Endothelial cell of umbilical vein (primary cell): ENCODE data around the gene SMTNL1. TPM values are rescaled to one million over a fixed set of nuclear protein-coding genes. Genes with fewer than 3 reads are reported as not detected.

Source experiments
- BruUV-seq: library from RNA; stranded (reverse); fragments of 400-500 nt; replicated peaks from 2 replicates; lab custom pipeline; 2021; lab: Mats Ljungman, UMichigan
- CTCF ChIA-PET: fragments of 300-600, 350-600 bp; sonication (Branson Sonifier 250); formaldehyde crosslinking; loops from one replicate; lab custom pipeline; 2021; ENCODE audit warnings: antibody characterized with exemption, inconsistent platforms; lab: Charles Lee
- POLR2A ChIA-PET: fragments of 300-600, 350-600 bp; sonication (Branson Sonifier 250); formaldehyde crosslinking; loops from one replicate; lab custom pipeline; 2021; ENCODE audit warnings: antibody characterized with exemption, inconsistent platforms; lab: Charles Lee
- DNase-seq: peaks from one replicate; pipeline ENCODE4 v3.0.0-alpha.2; 2011; ENCODE audit warnings: low read depth, low spot score
- FAIRE-seq: peaks from 2 replicates; lab custom pipeline; 2011; peaks lifted over from hg19 to GRCh38; lab: Jason Lieb, UNC
- H2AFZ ChIP-seq: 2 replicates; pipeline ENCODE4 v1.6.0; 2012; ENCODE audit warnings: low read depth, low read length, control low read depth, inconsistent platforms
- H3K27ac ChIP-seq: 2 replicates; pipeline ENCODE4 v1.5.1; 2011; ENCODE audit warnings: low read depth, mild to moderate bottlenecking, control low read depth, low read length, moderate library complexity; ENCODE audit not compliant: insufficient read depth
- H3K27me3 ChIP-seq, 2 experiments: 2 replicates each; pipeline versions ENCODE4 v1.6.0 to v1.6.1; 2011; ENCODE audit warnings: low read length in 2 of 2, mixed read lengths in 1 of 2; ENCODE audit not compliant: control insufficient read depth in 2 of 2, insufficient read depth in 2 of 2
- H3K36me3 ChIP-seq, 2 experiments: 2 replicates in 1 of 2; 3 replicates in 1 of 2; pipeline ENCODE4 v1.5.1; 2011; ENCODE audit warnings: low read length in 2 of 2, mild to moderate bottlenecking in 1 of 2, moderate library complexity in 1 of 2; ENCODE audit not compliant: control insufficient read depth in 2 of 2, insufficient read depth in 2 of 2; ENCODE audit errors: extremely low read depth in 1 of 2
- H3K4me1 ChIP-seq: 3 replicates; pipeline ENCODE4 v1.5.1; 2011; ENCODE audit warnings: mild to moderate bottlenecking, low read length; ENCODE audit not compliant: control insufficient read depth, insufficient read depth; ENCODE audit errors: extremely low read depth
- H3K4me2 ChIP-seq: 2 replicates; pipeline ENCODE4 v1.6.1; 2011; ENCODE audit warnings: low read length, control low read depth, mixed read lengths; ENCODE audit not compliant: insufficient read depth
- H3K4me3 ChIP-seq, 3 experiments: fragments of 200-600 bp in 1 of 3; sonication (generic), shearing (Covaris generic) in 1 of 3; replicated peaks in 1 of 3; 2 replicates each; pipeline ENCODE4 v1.5.1; 2011 to 2016; ENCODE audit warnings: control low read depth in 3 of 3, low read length in 3 of 3, mild to moderate bottlenecking in 2 of 3, inconsistent platforms in 1 of 3, low read depth in 1 of 3, moderate library complexity in 1 of 3; ENCODE audit not compliant: insufficient read depth in 1 of 3
- H3K79me2 ChIP-seq: 2 replicates; pipeline ENCODE4 v1.6.0; 2012; ENCODE audit warnings: low read length, inconsistent platforms; ENCODE audit not compliant: control insufficient read depth, insufficient read depth
- H3K9ac ChIP-seq: replicated peaks from 2 replicates; pipeline ENCODE3; 2011; ENCODE audit warnings: low read length, control low read depth; ENCODE audit not compliant: insufficient read depth; ENCODE audit errors: extremely low read depth
- H3K9me1 ChIP-seq: replicated peaks from 3 replicates; pipeline ENCODE4 v1.6.0; 2011; ENCODE audit warnings: mild to moderate bottlenecking, low read length; ENCODE audit not compliant: control insufficient read depth, insufficient read depth; ENCODE audit errors: extremely low read depth
- H3K9me3 ChIP-seq: replicated peaks from 2 replicates; pipeline ENCODE4 v1.5.1; 2012; ENCODE audit warnings: low read length, inconsistent platforms; ENCODE audit not compliant: control insufficient read depth, insufficient read depth
- H4K20me1 ChIP-seq: replicated peaks from 2 replicates; pipeline ENCODE3; 2011; ENCODE audit warnings: mild to moderate bottlenecking, low read length; ENCODE audit not compliant: control insufficient read depth, insufficient read depth; ENCODE audit errors: extremely low read depth
- CTCF ChIP-seq, 2 donors: IDR thresholded peaks; 1 replicate in 1 of 2; 2 replicates in 1 of 2; pipeline ENCODE4 v1.5.1; 2011; ENCODE audit warnings: low read length in 2 of 2, mild to moderate bottlenecking in 2 of 2, moderate library complexity in 2 of 2, control low read depth in 1 of 2, inconsistent platforms in 1 of 2, low read depth in 1 of 2; ENCODE audit not compliant: insufficient read depth in 1 of 2; ENCODE audit errors: extremely low read depth in 1 of 2
- EZH2 ChIP-seq: IDR thresholded peaks from 2 replicates; pipeline ENCODE4 v1.6.1; 2012; ENCODE audit warnings: borderline replicate concordance, low read depth, mild to moderate bottlenecking, moderate library complexity, low read length, inconsistent platforms; ENCODE audit not compliant: severe bottlenecking
- FOS ChIP-seq: IDR thresholded peaks from 2 replicates; pipeline ENCODE4 v1.6.1; 2011; ENCODE audit warnings: mild to moderate bottlenecking, low read length, moderate library complexity, borderline replicate concordance; ENCODE audit not compliant: insufficient read depth
- GATA2 ChIP-seq: IDR thresholded peaks from 2 replicates; pipeline ENCODE4 v1.7.0; 2011; ENCODE audit warnings: low read depth, mild to moderate bottlenecking, moderate library complexity, mixed read lengths, low read length; ENCODE audit not compliant: insufficient read length, insufficient read depth
- JUN ChIP-seq: IDR thresholded peaks from 2 replicates; pipeline ENCODE4 v1.6.1; 2011; ENCODE audit warnings: borderline replicate concordance, low read depth; ENCODE audit not compliant: insufficient read length, insufficient read depth
- MAX ChIP-seq: IDR thresholded peaks from 2 replicates; pipeline ENCODE4 v1.6.1; 2011; ENCODE audit not compliant: insufficient read depth, insufficient read length
- MYC ChIP-seq: IDR thresholded peaks from one replicate; pipeline ENCODE4 v1.6.1; 2011; ENCODE audit warnings: mild to moderate bottlenecking, low read depth, low read length
- POLR2A ChIP-seq: IDR thresholded peaks from 2 replicates; pipeline ENCODE4 v1.6.1; 2012; ENCODE audit warnings: low read depth, mild to moderate bottlenecking, control low read depth, low read length
- POLR2AphosphoS5 ChIP-seq: IDR thresholded peaks from 2 replicates; pipeline ENCODE4 v1.6.1; 2012; ENCODE audit warnings: low read depth, mild to moderate bottlenecking, control low read depth, low read length, moderate library complexity; ENCODE audit not compliant: insufficient read depth
- dilution Hi-C: fragments of 300-500 bp; cut with MboI; formaldehyde crosslinking; loops from one replicate; pipeline ENCODE4 v1.15.0; 2019; ENCODE audit warnings: low sequenced_read_pairs; ENCODE audit not compliant: extremely low pct_ligation_motif_present
- intact Hi-C: fragments of 100-400 bp; cut with micrococcal nuclease; formaldehyde crosslinking; loops from one replicate; pipeline ENCODE4 v1.10.0; 2022
- polyA plus RNA-seq, 4 experiments: library from polyadenylated mRNA; depleted of rRNA in 3 of 4; stranded (reverse) in 3 of 4; unstranded in 1 of 4; fragments of >200 nt; gene quantifications; 2 replicates each; pipeline versions ENCODE4 v1.2.1 to v1.2.3, GENCODE V29; 2011 to 2012; ENCODE audit warnings: missing spikeins in 1 of 4
- total RNA-seq: library from RNA; stranded (reverse); gene quantifications from 2 replicates; pipeline ENCODE4 v1.2.3, GENCODE V29; 2021

Gene SMTNL1
- total and polyA plus RNA-seq, 2 donors (not counting 3 experiments of a cell fraction or from before 2014, with no cell fraction given), result not detected

GRCh38 chr11:57560146-57560545 is 22.8 kb downstream of the SMTNL1 start:
- no TSS peak for BruUV-seq
- H3K4me3 ChIP-seq, result no peak overlapping the region
- TF ChIP-seq MAX (no peak), MYC (no peak), JUN (no peak), CTCF (IDR thresholded peaks at IDR 0.05; ENCODE audit: extremely low read depth in 1 of 2, insufficient read depth in 1 of 2, low read depth in 1 of 2, low read length in 2 of 2) (no peak), POLR2AphosphoS5 (no peak), POLR2A (no peak), GATA2 (no peak), FOS (no peak), EZH2 (no peak)

More at GRCh38 chr11:57560146-57560545, 22.8 kb downstream of the SMTNL1 start:
- H3K4me2 ChIP-seq, result no peak overlapping the region
- H2AFZ ChIP-seq, result no peak overlapping the region
- dilution Hi-C loops, result no loop called here
- CTCF ChIA-PET, result interaction anchor here (0.6 kb wide), 1 partner anchor 112 kb away, joined by 3 read pairs; no protein-coding TSS in a partner anchor
- H3K4me1 ChIP-seq, result no peaks in the 10 kb centered on the region
- H3K9ac ChIP-seq, result no peak overlapping the region
- POLR2A ChIA-PET, result no interaction called here
- no peak overlapping the region for H3K27ac ChIP-seq
- intact Hi-C loops, result no loop called here
- FAIRE-seq (no peak), DNase-seq (no peak)
- H3K9me3 ChIP-seq, result no peaks in the 10 kb centered on the region
- H3K36me3 ChIP-seq, result no peaks in the 10 kb centered on the region
- H4K20me1 ChIP-seq, result no peaks in the 10 kb centered on the region
- no peaks in the 10 kb centered on the region for H3K79me2 ChIP-seq
- no peaks in the 10 kb centered on the region for H3K9me1 ChIP-seq
- H3K27me3 ChIP-seq, result no peaks in the 10 kb centered on the region
